Osteoblast (primary cell): Measurements from ENCODE around the gene MORC4. TPM values are rescaled to one million over a fixed set of nuclear protein-coding genes. Genes with fewer than 3 reads are reported as not detected.

Experiments used
- DNase-seq: peaks from one replicate; pipeline ENCODE4 v3.0.0; 2011; ENCODE audit warnings: low spot score, mixed read lengths; ENCODE audit not compliant: insufficient read length; ENCODE audit errors: missing footprints
- H2AFZ ChIP-seq: 2 replicates; pipeline ENCODE4 v1.6.0; 2011; ENCODE audit warnings: mild to moderate bottlenecking, low read length
- H3K27ac ChIP-seq: 2 replicates; pipeline ENCODE4 v1.5.1; 2011; ENCODE audit warnings: mild to moderate bottlenecking, low read depth, low read length, moderate library complexity
- H3K27me3 ChIP-seq: 2 replicates; pipeline ENCODE4 v1.6.0; 2012; ENCODE audit warnings: mild to moderate bottlenecking, control low read depth, inconsistent platforms, low read length, moderate library complexity; ENCODE audit not compliant: insufficient read depth
- H3K36me3 ChIP-seq: 2 replicates; pipeline ENCODE4 v1.5.1; 2011; ENCODE audit warnings: mild to moderate bottlenecking, low read length, control low read depth, moderate library complexity; ENCODE audit not compliant: insufficient read depth
- H3K4me1 ChIP-seq: 2 replicates; pipeline ENCODE4 v1.5.1; 2011; ENCODE audit warnings: mild to moderate bottlenecking, low read length, control low read depth, moderate library complexity; ENCODE audit not compliant: insufficient read depth
- H3K4me2 ChIP-seq: 2 replicates; pipeline ENCODE4 v1.6.0; 2011; ENCODE audit warnings: mild to moderate bottlenecking, low read length; ENCODE audit not compliant: insufficient read depth
- H3K4me3 ChIP-seq: fragments of 200-600 bp; sonication (generic); 3 replicates; pipeline ENCODE4 v1.5.1; 2012; ENCODE audit warnings: mild to moderate bottlenecking, low read length, inconsistent platforms; ENCODE audit not compliant: insufficient read depth
- H3K79me2 ChIP-seq: 2 replicates; pipeline ENCODE4 v1.6.0; 2012; ENCODE audit warnings: mild to moderate bottlenecking, low read length, control low read depth, inconsistent platforms; ENCODE audit not compliant: insufficient read depth
- H3K9me3 ChIP-seq: 2 replicates; pipeline ENCODE4 v1.5.1; 2011; ENCODE audit warnings: low read depth, low read length, control low read depth
- H4K20me1 ChIP-seq: 2 replicates; pipeline ENCODE4 v1.6.0; 2012; ENCODE audit warnings: mild to moderate bottlenecking, low read length, control low read depth; ENCODE audit not compliant: insufficient read depth
- CTCF ChIP-seq: IDR thresholded peaks from 2 replicates; pipeline ENCODE4 v1.5.1; 2011; ENCODE audit warnings: mild to moderate bottlenecking, low read depth, low read length, moderate library complexity; ENCODE audit errors: extremely low read depth
- total RNA-seq: library from RNA; depleted of rRNA; stranded (reverse); fragments of >200 nt; gene quantifications from 2 replicates; pipeline ENCODE4 v1.2.3, GENCODE V29; 2012

The MORC4 gene
- total RNA-seq, 1 donor = 39.8 TPM

- no peak overlapping the region for H2AFZ ChIP-seq
- no peak for DNase-seq
- TF ChIP-seq CTCF = no peak
These were observed 93.7 kb downstream of the MORC4 start for GRCh38 chrX:106906361-106906760.

DNA sequence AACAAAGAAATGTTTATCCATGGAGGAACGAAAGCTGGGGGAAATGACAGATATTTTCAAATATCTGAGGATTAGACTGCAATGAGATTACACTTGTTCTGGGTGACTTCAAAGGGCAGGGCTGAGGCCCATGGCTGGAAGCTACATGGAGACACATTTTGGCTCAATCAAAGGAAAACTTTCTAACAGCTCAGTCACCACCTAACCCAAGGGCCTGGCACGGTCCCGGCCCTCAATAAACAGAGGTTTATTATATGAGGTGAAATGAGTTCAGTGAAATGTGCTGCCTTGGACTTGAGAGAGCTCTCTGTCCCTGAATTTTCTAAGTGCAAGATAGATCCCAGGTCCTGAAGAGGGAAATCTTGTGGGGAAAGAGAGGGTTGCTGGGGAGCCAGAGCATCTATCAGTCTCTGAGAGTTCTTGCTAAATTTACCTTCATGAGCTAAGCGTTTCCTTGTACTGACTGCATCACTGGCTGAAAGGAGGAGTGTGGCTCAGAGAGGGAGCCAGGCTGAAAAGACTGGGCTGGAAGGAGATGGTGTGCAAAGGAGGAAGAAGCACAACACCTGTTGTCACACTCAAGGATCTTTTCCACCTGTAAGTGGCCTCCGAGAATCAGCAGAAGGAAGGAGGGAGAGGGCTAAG is 94.8 kb downstream of the MORC4 start:
- Histone ChIP-seq H3K27me3 (peaks cover 16% of the 10 kb centered on the region), H2AFZ (no peak overlapping the region), H3K27ac (no peak overlapping the region), H3K79me2 (no peaks in the 10 kb centered on the region), H3K36me3 (no peaks in the 10 kb centered on the region), H3K9me3 (no peaks in the 10 kb centered on the region), H4K20me1 (no peaks in the 10 kb centered on the region), H3K4me1 (no peaks in the 10 kb centered on the region), H3K4me2 (no peak overlapping the region), H3K4me3 (no peak overlapping the region)
- no peak for DNase-seq
- no peak for TF ChIP-seq CTCF

More at GRCh38 chrX:106906361-106906760, 93.7 kb downstream of the MORC4 start:
- Histone ChIP-seq H3K4me2 (no peak overlapping the region), H3K27ac (no peak overlapping the region), H3K4me3 (no peak overlapping the region), H4K20me1 (no peaks in the 10 kb centered on the region), H3K79me2 (no peaks in the 10 kb centered on the region), H3K4me1 (no peaks in the 10 kb centered on the region), H3K27me3 (peaks cover 16% of the 10 kb centered on the region), H3K36me3 (no peaks in the 10 kb centered on the region), H3K9me3 (no peaks in the 10 kb centered on the region)

DNA sequence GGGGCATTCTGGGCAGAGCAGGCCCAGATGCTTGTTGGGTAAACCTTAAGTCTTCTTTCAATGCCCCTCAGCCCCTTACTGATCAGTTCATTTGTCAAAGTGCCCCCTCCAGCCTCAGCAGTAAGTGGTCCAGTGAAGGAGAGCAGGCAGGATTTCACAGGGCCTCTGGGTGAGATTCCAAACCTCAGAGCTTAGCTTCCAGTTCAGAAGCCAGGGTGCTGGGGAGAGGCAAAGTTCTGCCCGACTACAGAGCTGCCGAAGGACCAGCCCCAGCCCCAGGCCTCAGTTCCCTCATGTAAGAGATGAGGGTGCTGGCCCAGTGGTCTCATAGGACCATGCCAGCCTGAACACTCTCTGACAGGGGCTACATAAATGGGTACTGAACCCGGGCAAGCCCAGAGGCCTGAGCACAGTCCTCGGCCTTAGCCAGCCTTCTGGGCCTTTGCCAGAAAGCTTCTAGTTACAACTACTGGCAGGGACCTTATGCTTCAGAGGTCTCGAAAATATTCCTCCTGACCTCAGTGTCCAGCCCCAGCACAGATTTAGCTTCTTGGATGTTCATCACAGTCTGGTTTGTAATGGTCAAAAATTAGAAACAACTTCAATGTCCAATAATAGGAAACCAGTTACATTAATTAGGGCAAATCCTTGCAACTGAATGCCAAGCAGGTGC is 96.0 kb downstream of the MORC4 start:
- Histone ChIP-seq H3K4me2 (no peak overlapping the region), H4K20me1 (no peaks in the 10 kb centered on the region), H3K79me2 (no peaks in the 10 kb centered on the region), H3K27me3 (peaks cover 15% of the 10 kb centered on the region), H3K4me3 (no peak overlapping the region), H3K9me3 (no peaks in the 10 kb centered on the region), H2AFZ (no peak overlapping the region), H3K4me1 (peaks cover 6% of the 10 kb centered on the region), H3K36me3 (no peaks in the 10 kb centered on the region), H3K27ac (no peak overlapping the region)
- no peak for TF ChIP-seq CTCF
- DNase-seq = peak; percentile 11

DNA sequence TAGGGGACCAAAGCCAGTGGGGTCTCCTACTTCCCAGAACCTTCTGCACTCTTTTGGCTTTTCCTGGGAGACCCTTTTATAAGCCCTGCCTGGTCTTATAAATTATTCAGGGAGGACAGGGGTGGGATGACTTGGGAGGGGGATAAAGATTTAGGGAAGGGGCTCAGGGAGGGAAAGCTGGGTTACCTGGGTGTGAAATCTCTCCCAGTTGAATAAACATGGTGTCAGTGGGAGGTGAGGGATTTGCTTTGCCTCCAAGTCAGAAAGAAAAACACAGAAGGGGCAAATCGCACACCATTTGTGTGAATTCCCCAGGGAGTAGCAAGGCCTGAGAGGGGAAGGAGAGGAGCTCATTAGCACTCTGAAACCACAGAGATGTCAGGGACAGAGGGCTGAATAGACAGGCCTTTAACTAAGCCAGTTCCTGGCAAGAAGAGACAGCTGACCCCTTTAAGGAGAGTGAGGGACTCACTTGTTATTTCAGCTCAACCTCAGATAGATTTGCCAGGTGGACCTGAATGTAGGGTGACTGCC is 96.7 kb downstream of the MORC4 start, which contains the start of gene RIPPLY1:
Gene RIPPLY1 (minus strand): TSS at position 51 of the 534 bp plus-strand sequence. CDS start 54 bp downstream, outside the sequence.
- no peak for TF ChIP-seq CTCF
- H3K79me2 ChIP-seq = no peaks in the 10 kb centered on the region
- H3K27me3 ChIP-seq = peaks cover 15% of the 10 kb centered on the region
- H4K20me1 ChIP-seq = no peaks in the 10 kb centered on the region
- H3K4me3 ChIP-seq = no peak within 1 kb of the TSS
- DNase-seq = no peak
- H3K27ac ChIP-seq = no peak within 1 kb of the TSS
- no peak within 1 kb of the TSS for H2AFZ ChIP-seq
- H3K4me2 ChIP-seq = no peak within 1 kb of the TSS
- peaks cover 9% of the 10 kb centered on the region for H3K4me1 ChIP-seq
- H3K36me3 ChIP-seq = no peaks in the 10 kb centered on the region
- no peaks in the 10 kb centered on the region for H3K9me3 ChIP-seq
